Vagina (tissue), 2 donors: ENCODE data around the gene NKX3-2. TPM values are rescaled to one million over a fixed set of nuclear protein-coding genes. Genes with fewer than 3 reads are reported as not detected.

ENCODE experiments used
- DNase-seq, 2 donors: peaks; one replicate each; pipeline ENCODE4 v3.0.0-alpha.2; 2017; ENCODE audit errors: extremely low spot score in 2 of 2
- H3K27ac ChIP-seq: fragments of 200-600 bp; sonication (generic); one replicate; pipeline ENCODE4 v1.5.1; 2019
- H3K27me3 ChIP-seq: fragments of 200-600 bp; sonication (generic); one replicate; pipeline ENCODE4 v1.5.1; 2019
- H3K36me3 ChIP-seq, 2 donors: fragments of 200-600 bp; sonication (generic); one replicate each; pipeline ENCODE4 v1.5.1; 2017 to 2019
- H3K4me1 ChIP-seq: fragments of 200-600 bp; sonication (generic); one replicate; pipeline ENCODE4 v1.5.1; 2019
- H3K4me3 ChIP-seq, 2 donors: fragments of 200-600 bp; sonication (generic); 1 replicate in 1 of 2; 2 replicates in 1 of 2; pipeline ENCODE4 v1.5.1; 2016 to 2019
- H3K9me3 ChIP-seq: fragments of 200-600 bp; sonication (generic); one replicate; pipeline ENCODE4 v1.5.1; 2019
- CTCF ChIP-seq, 3 experiments: fragments of 450-650 bp in 2 of 3; fragments of 200-600 bp in 1 of 3; sonication (generic) in 1 of 3; IDR thresholded peaks; one replicate each; pipeline ENCODE4 v1.5.1; 2017 to 2019; ENCODE audit warnings: antibody characterized with exemption in 3 of 3, mild to moderate bottlenecking in 2 of 3, moderate library complexity in 2 of 3
- POLR2A ChIP-seq, 2 donors: fragments of 450-650 bp; IDR thresholded peaks; one replicate each; pipeline ENCODE4 v1.6.1; 2017; ENCODE audit warnings: antibody characterized with exemption in 2 of 2, mild to moderate bottlenecking in 2 of 2, moderate library complexity in 2 of 2
- POLR2AphosphoS5 ChIP-seq, 2 donors: sonication (generic); formaldehyde crosslinking; IDR thresholded peaks; one replicate each; pipeline ENCODE4 v1.9.0; 2017; ENCODE audit warnings: antibody characterized with exemption in 2 of 2, mild to moderate bottlenecking in 2 of 2, low read depth in 1 of 2; ENCODE audit not compliant: insufficient read depth in 1 of 2
- intact Hi-C: fragments of 100-400 bp; cut with DNase I; formaldehyde crosslinking; loops from one replicate; pipeline ENCODE4 v1.15.1; 2023
- total RNA-seq: library from RNA; depleted of rRNA; stranded (reverse); fragments of >200 nt; gene quantifications from one replicate; pipeline ENCODE4 v1.2.3, GENCODE V29; 2016

The NKX3-2 gene
- total RNA-seq, 1 donor from 2014 or later, result 2.9 TPM

GRCh38 chr4:13533670-13534343, 10.5 kb downstream of the NKX3-2 start:
- Histone ChIP-seq H3K36me3 (no peaks in the 10 kb centered on the region), H3K27me3 (peaks cover 20% of the 10 kb centered on the region)

GRCh38 chr4:13531625-13531998, 12.7 kb downstream of the NKX3-2 start:
- TF ChIP-seq POLR2AphosphoS5 (IDR thresholded peaks at IDR 0.05; ENCODE audit: insufficient read depth in 1 of 2, low read depth in 1 of 2) (no peak), POLR2A (IDR thresholded peaks at IDR 0.05) (no peak), CTCF (IDR thresholded peaks at IDR 0.05) (no peak)
- Histone ChIP-seq H3K4me1 (peaks cover 21% of the 10 kb centered on the region), H3K27ac (no peak overlapping the region), H3K4me3 (no peak overlapping the region), H3K9me3 (no peaks in the 10 kb centered on the region), H3K36me3 (no peaks in the 10 kb centered on the region), H3K27me3 (peaks cover 29% of the 10 kb centered on the region)
- no peak for DNase-seq
- intact Hi-C loops, result no loop called here

More at GRCh38 chr4:13533670-13534343, 10.5 kb downstream of the NKX3-2 start:
- Histone ChIP-seq H3K27ac (no peak overlapping the region), H3K9me3 (no peaks in the 10 kb centered on the region), H3K4me1 (peaks cover 8% of the 10 kb centered on the region), H3K4me3 (no peak overlapping the region)
- TF ChIP-seq POLR2A (IDR thresholded peaks at IDR 0.05) (no peak), POLR2AphosphoS5 (IDR thresholded peaks at IDR 0.05; ENCODE audit: insufficient read depth in 1 of 2, low read depth in 1 of 2) (no peak), CTCF (IDR thresholded peaks at IDR 0.05) (no peak)
- intact Hi-C loops, result no loop called here
- no peak for DNase-seq

DNA sequence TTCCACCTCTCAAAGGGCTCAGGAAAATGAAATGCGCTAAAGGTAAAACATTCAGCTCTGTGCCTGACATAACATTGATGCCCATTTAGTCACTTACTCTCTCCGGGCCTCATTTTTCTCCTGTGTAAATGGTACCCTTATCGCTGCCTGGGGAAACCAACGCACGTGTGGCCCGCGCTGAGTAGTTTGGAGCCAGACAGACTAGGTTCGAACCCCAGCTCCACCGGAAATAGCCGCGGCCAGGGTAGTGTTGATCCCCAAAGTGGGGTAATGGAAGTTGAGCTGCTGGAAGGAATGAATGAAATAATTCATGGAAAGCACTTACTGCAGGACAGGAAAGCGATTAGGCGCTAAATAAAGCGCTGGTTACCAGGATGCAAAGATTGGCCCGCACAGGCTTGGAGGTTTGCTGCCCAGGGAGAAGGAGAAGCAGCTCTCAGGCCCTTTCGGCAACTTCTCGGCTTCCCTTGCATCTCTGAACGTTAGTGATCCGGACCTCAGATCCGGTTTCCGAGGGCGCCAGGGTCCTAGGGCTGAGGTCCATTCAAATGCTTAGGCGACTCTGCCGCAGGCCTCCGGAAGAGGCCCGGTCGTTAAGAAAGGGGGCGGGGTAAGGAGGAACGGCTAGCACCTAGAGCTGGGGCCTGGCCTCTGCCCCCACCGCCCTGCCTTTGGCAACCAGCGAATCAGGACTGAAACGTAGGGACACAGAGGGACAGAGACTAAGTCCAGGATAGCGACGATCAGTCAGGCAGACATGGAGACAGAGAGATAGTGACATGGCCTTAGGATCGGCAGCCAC, 13.3 kb downstream of the NKX3-2 start:
- H3K4me3 ChIP-seq, result no peak overlapping the region
- DNase-seq, result no peak
- H3K36me3 ChIP-seq, result no peaks in the 10 kb centered on the region
- no peak overlapping the region for H3K27ac ChIP-seq
- TF ChIP-seq POLR2AphosphoS5 (IDR thresholded peaks at IDR 0.05; ENCODE audit: insufficient read depth in 1 of 2, low read depth in 1 of 2), result no peak
- intact Hi-C loops, result no loop called here
- H3K27me3 ChIP-seq, result peaks cover 25% of the 10 kb centered on the region
- peaks cover 21% of the 10 kb centered on the region for H3K4me1 ChIP-seq
- H3K9me3 ChIP-seq, result no peaks in the 10 kb centered on the region

DNA sequence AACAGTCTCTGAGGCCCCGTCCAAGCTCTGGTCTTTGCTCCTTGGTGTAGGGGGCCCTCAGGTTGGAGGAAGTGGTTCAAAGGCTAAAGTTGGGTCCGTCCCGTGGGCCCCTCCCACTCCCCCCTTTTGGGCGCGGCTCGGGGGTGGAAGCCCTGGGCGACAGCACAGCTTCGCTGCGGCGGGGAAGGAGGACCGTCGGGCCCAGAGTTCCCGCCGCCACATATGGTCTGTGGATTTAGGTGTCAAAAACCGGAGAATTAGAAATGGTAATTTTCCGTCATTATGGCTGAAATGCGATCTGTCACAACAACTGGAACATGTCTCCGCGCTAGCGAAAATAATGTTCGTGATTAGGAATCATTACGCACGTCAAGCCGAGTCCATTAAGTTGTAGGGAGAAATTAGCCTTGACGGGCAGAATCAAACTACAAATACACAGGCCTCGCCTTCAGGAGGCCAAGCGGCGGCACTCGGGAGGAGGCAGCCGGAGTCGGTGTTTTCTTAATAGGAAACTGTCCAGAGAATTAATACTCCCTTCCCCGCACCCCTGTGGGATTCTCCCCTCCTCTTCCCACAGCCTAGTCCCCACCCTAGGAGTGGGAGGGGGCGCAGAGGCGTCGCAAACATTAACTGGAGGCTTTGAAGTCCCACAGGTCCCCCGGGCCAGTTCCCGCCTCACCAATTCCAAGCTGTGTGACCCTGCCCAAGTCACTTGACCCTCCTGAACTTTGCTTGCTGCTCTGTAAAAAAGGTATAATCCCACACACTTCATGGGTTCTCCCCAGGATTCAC, 15.0 kb downstream of the NKX3-2 start:
- intact Hi-C loops, result no loop called here
- peak in 1 of 2 donors; percentile 49 for DNase-seq
- H3K27me3 ChIP-seq, result peaks cover 23% of the 10 kb centered on the region
- H3K27ac ChIP-seq, result no peak overlapping the region
- H3K36me3 ChIP-seq, result no peaks in the 10 kb centered on the region
- no peak overlapping the region for H3K4me3 ChIP-seq
- no peak for TF ChIP-seq POLR2AphosphoS5 (IDR thresholded peaks at IDR 0.05; ENCODE audit: insufficient read depth in 1 of 2, low read depth in 1 of 2)
- no peak for TF ChIP-seq POLR2A (IDR thresholded peaks at IDR 0.05)
- no peak for TF ChIP-seq CTCF (IDR thresholded peaks at IDR 0.05)
- peaks cover 21% of the 10 kb centered on the region for H3K4me1 ChIP-seq
- H3K9me3 ChIP-seq, result peaks cover 4% of the 10 kb centered on the region

DNA sequence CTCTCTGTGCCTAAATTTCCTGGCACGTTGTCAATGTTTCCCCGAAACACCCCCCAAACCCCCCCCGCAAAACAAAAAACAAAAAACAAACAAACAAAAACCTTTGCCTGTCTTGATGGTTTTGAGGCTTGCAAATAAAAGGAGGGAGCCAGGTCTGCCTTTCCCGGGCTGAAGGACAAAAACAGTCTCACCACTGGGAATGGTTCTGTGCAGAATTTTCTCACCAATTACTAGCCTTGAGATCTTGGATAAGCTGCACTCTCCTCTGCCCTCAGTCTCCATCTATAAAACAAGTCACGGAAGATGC, 15.5 kb downstream of the NKX3-2 start:
- peak in 1 of 2 donors; percentile 47 for DNase-seq
- peaks cover 7% of the 10 kb centered on the region for H3K9me3 ChIP-seq
- no peak for TF ChIP-seq CTCF (IDR thresholded peaks at IDR 0.05)
- no peak for TF ChIP-seq POLR2AphosphoS5 (IDR thresholded peaks at IDR 0.05; ENCODE audit: insufficient read depth in 1 of 2, low read depth in 1 of 2)
- no peak for TF ChIP-seq POLR2A (IDR thresholded peaks at IDR 0.05)
- H3K27me3 ChIP-seq, result peaks cover 24% of the 10 kb centered on the region
- no peak overlapping the region for H3K4me3 ChIP-seq
- H3K27ac ChIP-seq, result no peak overlapping the region
- peaks cover 21% of the 10 kb centered on the region for H3K4me1 ChIP-seq
- intact Hi-C loops, result no loop called here
- H3K36me3 ChIP-seq, result no peaks in the 10 kb centered on the region
